ENCODE measurements around the gene FAP. TPM values are rescaled to one million over a fixed set of nuclear protein-coding genes. Genes with fewer than 3 reads are reported as not detected.

The FAP gene
- total and polyA plus RNA-seq, 2 of the 8 experiments (the other 6 are each of a cell fraction or from before 2014, with no cell fraction given): not detected

DNA sequence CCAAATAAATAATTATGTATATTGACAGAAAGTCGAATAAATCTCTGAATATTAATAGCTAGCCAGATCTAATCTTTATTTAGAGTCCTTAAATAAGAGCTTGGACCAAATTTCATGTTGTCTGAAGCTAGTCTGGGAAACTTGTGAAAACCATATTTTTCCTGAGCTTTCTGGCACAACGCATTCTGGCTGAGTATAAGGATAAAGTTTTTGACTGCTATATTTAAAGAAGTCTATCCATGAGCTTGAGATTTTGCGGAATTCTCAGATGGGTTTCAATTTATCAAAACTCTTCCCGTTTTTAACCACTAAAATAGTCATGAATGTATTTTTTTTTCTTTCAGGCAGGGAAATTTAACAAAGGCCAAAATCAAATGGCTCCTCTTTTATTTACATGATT, 23.8 kb downstream of the FAP start:
- Histone ChIP-seq H3K4me2 (ENCODE audit: insufficient read depth in 1 of 2, low read depth in 2 of 2, low read length in 2 of 2) (no peak overlapping the region), H3K14ac (ENCODE audit: insufficient read length) (no peak overlapping the region), H2BK5ac (ENCODE audit: low read depth, low read length) (no peak overlapping the region), H4K91ac (replicated peaks; ENCODE audit: insufficient read length, low read length) (no peak overlapping the region), H2BK20ac (ENCODE audit: low read length) (no peak overlapping the region), H3K79me2 (ENCODE audit: control insufficient read depth in 1 of 2, insufficient read depth in 2 of 2, low read length in 2 of 2) (no peaks in the 10 kb centered on the region), H2AFZ (ENCODE audit: low read length) (no peak overlapping the region), H3K27ac (ENCODE audit: low read depth, low read length) (no peak overlapping the region), H2BK15ac (ENCODE audit: low read length) (no peak overlapping the region), H4K5ac (ENCODE audit: insufficient read length, low read depth, low read length) (no peak overlapping the region), H3K23ac (ENCODE audit: insufficient read length) (no peak overlapping the region), H3K4me1 (replicated peaks in 1 of 4; ENCODE audit: control insufficient read depth in 3 of 4, insufficient read depth in 4 of 4, low read length in 3 of 4) (no peaks in the 10 kb centered on the region), H3K9me3 (ENCODE audit: insufficient read depth in 2 of 2, low read depth in 1 of 2, low read length in 1 of 2) (no peaks in the 10 kb centered on the region), H3K18ac (ENCODE audit: extremely low read depth, low read length) (no peak overlapping the region), H3K56ac (replicated peaks; ENCODE audit: insufficient read length, low read depth, low read length) (no peak overlapping the region), H2BK12ac (ENCODE audit: low read depth, low read length) (no peak overlapping the region), H3K4ac (replicated peaks; ENCODE audit: insufficient read length, low read depth, low read length) (no peak overlapping the region), H4K20me1 (replicated peaks in 1 of 2; ENCODE audit: control insufficient read depth in 1 of 2, insufficient read depth in 2 of 2, low read length in 2 of 2) (no peaks in the 10 kb centered on the region), H3K36me3 (ENCODE audit: control insufficient read depth in 2 of 4, insufficient read depth in 4 of 4, low read length in 3 of 4) (no peaks in the 10 kb centered on the region), H3K27me3 (replicated peaks in 1 of 4; ENCODE audit: control insufficient read depth in 3 of 4, extremely low read depth in 1 of 4, insufficient read depth in 3 of 4, low read length in 3 of 4) (no peaks in the 10 kb centered on the region), H3K9ac (replicated peaks in 1 of 4; ENCODE audit: extremely low read depth in 1 of 4, low read depth in 3 of 4, low read length in 3 of 4) (no peak overlapping the region), H2BK120ac (replicated peaks; ENCODE audit: low read depth, low read length) (no peak overlapping the region), H3K4me3 (ENCODE audit: extremely low read depth in 1 of 4, insufficient read depth in 2 of 4, low read depth in 3 of 4, low read length in 4 of 4) (no peak overlapping the region), H2AK5ac (ENCODE audit: low read depth, low read length) (no peak overlapping the region), H3K79me1 (ENCODE audit: low read depth, low read length) (no peaks in the 10 kb centered on the region), H4K8ac (ENCODE audit: extremely low read depth, insufficient read depth, low read length) (no peak overlapping the region), H3K23me2 (ENCODE audit: low read depth, low read length) (no peaks in the 10 kb centered on the region)
- ChIA-PET CTCF (ENCODE audit: partially characterized antibody) (interaction anchor here (0.6 to 9.8 kb wide), 20 partner anchors 9 to 313 kb away, joined by 3 to 188 read pairs (median 12); partner anchors contain the start of genes FAP and GCG), POLR2A (ENCODE audit: partially characterized antibody) (no interaction called here)
- DNase-seq (ENCODE audit: low read depth in 1 of 2, low spot score in 2 of 2) (no peak), FAIRE-seq (no peak)
- 86% methylated on average over 4 of the region's 4 CpGs; no CpG with 5 or more reads in 1 of the 2 experiments for WGBS, 2 experiments (ENCODE audit: extremely low coverage in 1 of 2, insufficient coverage in 1 of 2, insufficient read length in 1 of 2, insufficient replicate concordance in 2 of 2, low coverage in 1 of 2, low lambda C conversion rate in 2 of 2, missing lambda C conversion rate in 1 of 2)
- TF ChIP-seq TEAD4 (IDR thresholded peaks at IDR 0.05; ENCODE audit: low read depth, low read length) (no peak), BCL11A (IDR thresholded peaks at IDR 0.05; ENCODE audit: low read depth in 2 of 2, low read length in 2 of 2) (no peak), TBP (IDR thresholded peaks at IDR 0.05; ENCODE audit: low read depth, low read length) (no peak), EGR1 (IDR thresholded peaks at IDR 0.05; ENCODE audit: borderline replicate concordance, low read depth, low read length) (no peak), SIN3A (conservative IDR thresholded peaks at IDR 0.05 in 1 of 2, IDR thresholded peaks at IDR 0.05 in 1 of 2; ENCODE audit: low read depth in 1 of 2, low read length in 2 of 2) (no peak), SRF (IDR thresholded peaks at IDR 0.05; ENCODE audit: low read depth, low read length) (no peak), CBX8 (IDR thresholded peaks at IDR 0.05; ENCODE audit: borderline replicate concordance, low read depth, low read length) (no peak), NRF1 (IDR thresholded peaks at IDR 0.05; ENCODE audit: low read depth, low read length) (no peak), SP4 (IDR thresholded peaks at IDR 0.05; ENCODE audit: low read length) (no peak)
- TF ChIP-seq, protein P1, sequence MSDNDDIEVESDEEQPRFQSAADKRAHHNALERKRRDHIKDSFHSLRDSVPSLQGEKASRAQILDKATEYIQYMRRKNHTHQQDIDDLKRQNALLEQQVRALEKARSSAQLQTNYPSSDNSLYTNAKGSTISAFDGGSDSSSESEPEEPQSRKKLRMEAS (IDR thresholded peaks at IDR 0.05): no peak
- TF ChIP-seq, protein P2, sequence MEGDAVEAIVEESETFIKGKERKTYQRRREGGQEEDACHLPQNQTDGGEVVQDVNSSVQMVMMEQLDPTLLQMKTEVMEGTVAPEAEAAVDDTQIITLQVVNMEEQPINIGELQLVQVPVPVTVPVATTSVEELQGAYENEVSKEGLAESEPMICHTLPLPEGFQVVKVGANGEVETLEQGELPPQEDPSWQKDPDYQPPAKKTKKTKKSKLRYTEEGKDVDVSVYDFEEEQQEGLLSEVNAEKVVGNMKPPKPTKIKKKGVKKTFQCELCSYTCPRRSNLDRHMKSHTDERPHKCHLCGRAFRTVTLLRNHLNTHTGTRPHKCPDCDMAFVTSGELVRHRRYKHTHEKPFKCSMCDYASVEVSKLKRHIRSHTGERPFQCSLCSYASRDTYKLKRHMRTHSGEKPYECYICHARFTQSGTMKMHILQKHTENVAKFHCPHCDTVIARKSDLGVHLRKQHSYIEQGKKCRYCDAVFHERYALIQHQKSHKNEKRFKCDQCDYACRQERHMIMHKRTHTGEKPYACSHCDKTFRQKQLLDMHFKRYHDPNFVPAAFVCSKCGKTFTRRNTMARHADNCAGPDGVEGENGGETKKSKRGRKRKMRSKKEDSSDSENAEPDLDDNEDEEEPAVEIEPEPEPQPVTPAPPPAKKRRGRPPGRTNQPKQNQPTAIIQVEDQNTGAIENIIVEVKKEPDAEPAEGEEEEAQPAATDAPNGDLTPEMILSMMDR (IDR thresholded peaks at IDR 0.05; ENCODE audit: control extremely low read depth in 1 of 3, insufficient read depth in 1 of 3, low read depth in 1 of 3, low read length in 3 of 3): no peak

All from H1 (cell line).